HAP-1 (cell line): ENCODE data around the gene RGS12.
"Not testable (repeated sequence)": the region's sequence is repeated elsewhere in the genome, so short reads cannot be mapped to it uniquely, and the experiment has no call there.

Source experiments
- DNase-seq, 2 experiments: peaks; one replicate each; pipeline ENCODE4 v3.0.0-alpha.2; 2016 to 2020; ENCODE audit warnings: low spot score in 2 of 2
- H3K27me3 ChIP-seq: fragments of 250-450 bp; sonication (Bioruptor Pico); 2 replicates; pipeline ENCODE4 v1.5.1; 2020; ENCODE audit warnings: low read depth, mild to moderate bottlenecking, moderate library complexity
- H3K36me3 ChIP-seq: fragments of 250-450 bp; sonication (Bioruptor Pico); replicated peaks from 2 replicates; pipeline ENCODE4 v1.5.1; 2020; ENCODE audit warnings: mild to moderate bottlenecking
- H3K4me1 ChIP-seq: fragments of 250-450 bp; sonication (Bioruptor Pico); 2 replicates; pipeline ENCODE4 v1.5.1; 2020; ENCODE audit warnings: mild to moderate bottlenecking
- H3K4me3 ChIP-seq: fragments of 250-450 bp; sonication (Bioruptor Pico); 2 replicates; pipeline ENCODE4 v1.5.1; 2020; ENCODE audit warnings: mild to moderate bottlenecking, moderate library complexity
- H3K9me3 ChIP-seq: fragments of 250-450 bp; sonication (Bioruptor Pico); 2 replicates; pipeline ENCODE4 v1.5.1; 2020; ENCODE audit warnings: mild to moderate bottlenecking, moderate library complexity
- in situ Hi-C: fragments of 300-500 bp; cut with MboI; formaldehyde crosslinking; loops from 3 replicates; pipeline ENCODE4 v1.14.3; 2020; ENCODE audit warnings: low sequenced_read_pairs, inconsistent platforms, mixed read lengths

Gene RGS12

GRCh38 chr4:3291969-3292570, 751 bp upstream of the RGS12 start:
- in situ Hi-C loops = no loop called here
- peak overlapping the region; percentile 69 for H3K4me3 ChIP-seq
- no peaks in the 10 kb centered on the region for H3K36me3 ChIP-seq
- DNase-seq = peak in 1 of 2 experiments; percentile 61
- H3K27me3 ChIP-seq = no peaks in the 10 kb centered on the region
- peaks cover 10% of the 10 kb centered on the region for H3K4me1 ChIP-seq
- no peaks in the 10 kb centered on the region for H3K9me3 ChIP-seq

GRCh38 chr4:3293401-3294391, 875 bp downstream of the RGS12 start:
- peaks cover 10% of the 10 kb centered on the region for H3K4me1 ChIP-seq
- H3K36me3 ChIP-seq = no peaks in the 10 kb centered on the region
- no peak for DNase-seq
- in situ Hi-C loops = no loop called here
- H3K9me3 ChIP-seq = no peaks in the 10 kb centered on the region
- no peaks in the 10 kb centered on the region for H3K27me3 ChIP-seq
- H3K4me3 ChIP-seq = peak overlapping the region; percentile 56

- Histone ChIP-seq H3K9me3 (no peaks in the 10 kb centered on the region), H3K27me3 (no peaks in the 10 kb centered on the region), H3K4me3 (no peak overlapping the region), H3K4me1 (peaks cover 10% of the 10 kb centered on the region), H3K36me3 (no peaks in the 10 kb centered on the region)
- no peak for DNase-seq
- in situ Hi-C loops = no loop called here
Measured at GRCh38 chr4:3294401-3295241, 1.8 kb downstream of the RGS12 start.

GRCh38 chr4:3295837-3296624, 3.2 kb downstream of the RGS12 start:
- in situ Hi-C loops = no loop called here
- Histone ChIP-seq H3K4me3 (no peak overlapping the region), H3K36me3 (no peaks in the 10 kb centered on the region), H3K4me1 (peaks cover 10% of the 10 kb centered on the region), H3K9me3 (no peaks in the 10 kb centered on the region), H3K27me3 (no peaks in the 10 kb centered on the region)
- no peak for DNase-seq

GRCh38 chr4:3296651-3297050, 3.8 kb downstream of the RGS12 start:
- Histone ChIP-seq H3K27me3 (no peaks in the 10 kb centered on the region), H3K36me3 (no peaks in the 10 kb centered on the region), H3K4me1 (peaks cover 8% of the 10 kb centered on the region), H3K4me3 (no peak overlapping the region), H3K9me3 (no peaks in the 10 kb centered on the region)
- no peak for DNase-seq
- in situ Hi-C loops = no loop called here

- Histone ChIP-seq H3K9me3 (no peaks in the 10 kb centered on the region), H3K36me3 (no peaks in the 10 kb centered on the region), H3K27me3 (no peaks in the 10 kb centered on the region), H3K4me3 (no peak overlapping the region), H3K4me1 (peaks cover 5% of the 10 kb centered on the region; the same call in 1 of the 2 replicates)
- DNase-seq = no peak
- in situ Hi-C loops = no loop called here
Measured at GRCh38 chr4:3297066-3297859, 4.4 kb downstream of the RGS12 start.

GRCh38 chr4:3299122-3299975, 6.5 kb downstream of the RGS12 start:
- no peak for DNase-seq
- H3K4me1 ChIP-seq = no peaks in the 10 kb centered on the region
- in situ Hi-C loops = no loop called here
- H3K4me3 ChIP-seq = no peak overlapping the region
- no peaks in the 10 kb centered on the region for H3K27me3 ChIP-seq
- no peaks in the 10 kb centered on the region for H3K9me3 ChIP-seq
- no peaks in the 10 kb centered on the region for H3K36me3 ChIP-seq

GRCh38 chr4:3299976-3300671, 7.3 kb downstream of the RGS12 start:
- Histone ChIP-seq H3K36me3 (no peaks in the 10 kb centered on the region), H3K4me3 (no peak overlapping the region), H3K4me1 (no peaks in the 10 kb centered on the region), H3K27me3 (no peaks in the 10 kb centered on the region), H3K9me3 (no peaks in the 10 kb centered on the region)
- in situ Hi-C loops = no loop called here
- DNase-seq = no peak

- DNase-seq, H3K9me3 ChIP-seq, H3K4me3 ChIP-seq, in situ Hi-C loops, H3K27me3 ChIP-seq, H3K36me3 ChIP-seq, H3K4me1 ChIP-seq: not testable (repeated sequence)
Measured at GRCh38 chr4:3300882-3301281, 8.1 kb downstream of the RGS12 start.

- Histone ChIP-seq H3K27me3 (no peaks in the 10 kb centered on the region), H3K4me1 (no peaks in the 10 kb centered on the region), H3K36me3 (no peaks in the 10 kb centered on the region), H3K9me3 (no peaks in the 10 kb centered on the region), H3K4me3 (no peak overlapping the region)
- no peak for DNase-seq
- in situ Hi-C loops = no loop called here
Measured at GRCh38 chr4:3301450-3302172, 8.8 kb downstream of the RGS12 start.

- Histone ChIP-seq H3K4me3 (no peak overlapping the region), H3K36me3 (no peaks in the 10 kb centered on the region), H3K9me3 (no peaks in the 10 kb centered on the region), H3K4me1 (no peaks in the 10 kb centered on the region), H3K27me3 (no peaks in the 10 kb centered on the region)
- in situ Hi-C loops = no loop called here
- no peak for DNase-seq
Measured at GRCh38 chr4:3302173-3302785, 9.5 kb downstream of the RGS12 start.
